Measurements from ENCODE around the gene PRDM1.
A peak's percentile ranks its signal among the peaks of the same experiment; 100 is the strongest.

PRDM1 gene

GRCh38 chr6:106084106-106084988 lies 1.8 kb upstream of the PRDM1 start:
- DNase-seq (ENCODE audit: extremely low read depth, insufficient read length), result peak; percentile 52
- Histone ChIP-seq H3K4me3 (replicated peaks; ENCODE audit: low read depth, low read length) (peak overlapping the region; percentile 2; the same call in 1 of the 2 replicates), H3K27me3 (replicated peaks; ENCODE audit: control insufficient read depth, insufficient read depth, low read length) (no peaks in the 10 kb centered on the region; the same call in none of the 2 replicates), H3K36me3 (ENCODE audit: control insufficient read depth, insufficient read depth, low read length) (peaks cover 1% of the 10 kb centered on the region; the same call in 1 of the 2 replicates)
- TF ChIP-seq CTCF (IDR thresholded peaks at IDR 0.05; ENCODE audit: insufficient read depth, low read length, poor library complexity, severe bottlenecking), result peak; percentile 54

- no peak for DNase-seq (ENCODE audit: extremely low read depth, insufficient read length)
- Histone ChIP-seq H3K36me3 (ENCODE audit: control insufficient read depth, insufficient read depth, low read length) (peaks cover 1% of the 10 kb centered on the region), H3K4me3 (replicated peaks; ENCODE audit: low read depth, low read length) (peak overlapping the region; percentile 70; the same call in 1 of the 2 replicates), H3K27me3 (replicated peaks; ENCODE audit: control insufficient read depth, insufficient read depth, low read length) (no peaks in the 10 kb centered on the region; the same call in none of the 2 replicates)
- TF ChIP-seq CTCF (IDR thresholded peaks at IDR 0.05; ENCODE audit: insufficient read depth, low read length, poor library complexity, severe bottlenecking), result no peak
Observed at GRCh38 chr6:106084989-106085691, 996 bp upstream of the PRDM1 start.

- TF ChIP-seq CTCF (IDR thresholded peaks at IDR 0.05; ENCODE audit: insufficient read depth, low read length, poor library complexity, severe bottlenecking), result no peak
- H3K4me3 ChIP-seq (replicated peaks; ENCODE audit: low read depth, low read length), result peak overlapping the region; percentile 70
- no peaks in the 10 kb centered on the region; the same call in 1 of the 2 replicates for H3K27me3 ChIP-seq (replicated peaks; ENCODE audit: control insufficient read depth, insufficient read depth, low read length)
- no peak for DNase-seq (ENCODE audit: extremely low read depth, insufficient read length)
- H3K36me3 ChIP-seq (ENCODE audit: control insufficient read depth, insufficient read depth, low read length), result peaks cover 1% of the 10 kb centered on the region
Observed at GRCh38 chr6:106085692-106085983, 498 bp upstream of the PRDM1 start.

- H3K4me3 ChIP-seq (replicated peaks; ENCODE audit: low read depth, low read length), result peak overlapping the region; percentile 70
Observed at GRCh38 chr6:106086814-106087175, 659 bp downstream of the PRDM1 start.

More at GRCh38 chr6:106086814-106087175, 659 bp downstream of the PRDM1 start:
- peaks cover 1% of the 10 kb centered on the region for H3K36me3 ChIP-seq (ENCODE audit: control insufficient read depth, insufficient read depth, low read length)
- H3K27me3 ChIP-seq (replicated peaks; ENCODE audit: control insufficient read depth, insufficient read depth, low read length), result no peaks in the 10 kb centered on the region
- no peak for TF ChIP-seq CTCF (IDR thresholded peaks at IDR 0.05; ENCODE audit: insufficient read depth, low read length, poor library complexity, severe bottlenecking)
- DNase-seq (ENCODE audit: extremely low read depth, insufficient read length), result no peak
